ENCODE data around the gene GPR151. TPM values are rescaled to one million over a fixed set of nuclear protein-coding genes. Genes with fewer than 3 reads are reported as not detected.

Gene GPR151
- polyA plus RNA-seq, 1 donor (not counting 4 experiments of a cell fraction or from before 2014, with no cell fraction given) = not detected

- H3K36me3 ChIP-seq (ENCODE audit: control insufficient read depth in 2 of 2, extremely low read depth in 1 of 2, insufficient read depth in 2 of 2, low read length in 2 of 2) = peaks cover 6 to 15% of the 10 kb centered on the region in 2 experiments
- TF ChIP-seq CTCF (optimal IDR thresholded peaks at IDR 0.05 in 1 of 3, IDR thresholded peaks at IDR 0.05 in 1 of 3, conservative IDR thresholded peaks at IDR 0.05 in 1 of 3; ENCODE audit: extremely low read depth in 1 of 3, insufficient read depth in 2 of 3, low read length in 3 of 3) = no peak
- no peak for TF ChIP-seq EZH2 (IDR thresholded peaks at IDR 0.05; ENCODE audit: low read length)
- H3K4me1 ChIP-seq (ENCODE audit: control insufficient read depth, extremely low read depth, insufficient read depth, low read length) = no peaks in the 10 kb centered on the region
- peaks cover 6% of the 10 kb centered on the region for H3K79me2 ChIP-seq (ENCODE audit: control insufficient read depth, insufficient read depth, low read length)
- no peaks in the 10 kb centered on the region for H3K27me3 ChIP-seq (ENCODE audit: control insufficient read depth, extremely low read depth, insufficient read depth, low read length)
- no peaks in the 10 kb centered on the region for H3K9me1 ChIP-seq (ENCODE audit: control insufficient read depth, extremely low read depth, insufficient read depth, low read length)
- DNase-seq (ENCODE audit: low read depth, low spot score) (no peak), FAIRE-seq (no peak)
- no peak overlapping the region for H2AFZ ChIP-seq (ENCODE audit: control insufficient read depth, low read length)
- H3K4me2 ChIP-seq (ENCODE audit: control insufficient read depth, extremely low read depth, insufficient read depth, low read depth, low read length) = no peak overlapping the region
- no peak overlapping the region for H3K4me3 ChIP-seq (ENCODE audit: control insufficient read depth in 2 of 3, extremely low read depth in 1 of 3, insufficient read depth in 2 of 3, low read depth in 1 of 3, low read length in 3 of 3)
- dilution Hi-C loops (cut with MboI; ENCODE audit: extremely low pct_ligation_motif_present, low sequenced_read_pairs) = no loop called here
- H3K27ac ChIP-seq (ENCODE audit: control insufficient read depth, insufficient read depth, low read length) = no peak overlapping the region
- H3K9me3 ChIP-seq (ENCODE audit: control insufficient read depth, low read depth, low read length) = no peaks in the 10 kb centered on the region
- no peak overlapping the region for H3K9ac ChIP-seq (ENCODE audit: control insufficient read depth, extremely low read depth, insufficient read depth, low read length)
- no peaks in the 10 kb centered on the region for H4K20me1 ChIP-seq (ENCODE audit: control insufficient read depth, extremely low read depth, insufficient read depth, low read length)
These were observed 21.3 kb downstream of the GPR151 start for GRCh38 chr5:146494656-146495055.

DNA sequence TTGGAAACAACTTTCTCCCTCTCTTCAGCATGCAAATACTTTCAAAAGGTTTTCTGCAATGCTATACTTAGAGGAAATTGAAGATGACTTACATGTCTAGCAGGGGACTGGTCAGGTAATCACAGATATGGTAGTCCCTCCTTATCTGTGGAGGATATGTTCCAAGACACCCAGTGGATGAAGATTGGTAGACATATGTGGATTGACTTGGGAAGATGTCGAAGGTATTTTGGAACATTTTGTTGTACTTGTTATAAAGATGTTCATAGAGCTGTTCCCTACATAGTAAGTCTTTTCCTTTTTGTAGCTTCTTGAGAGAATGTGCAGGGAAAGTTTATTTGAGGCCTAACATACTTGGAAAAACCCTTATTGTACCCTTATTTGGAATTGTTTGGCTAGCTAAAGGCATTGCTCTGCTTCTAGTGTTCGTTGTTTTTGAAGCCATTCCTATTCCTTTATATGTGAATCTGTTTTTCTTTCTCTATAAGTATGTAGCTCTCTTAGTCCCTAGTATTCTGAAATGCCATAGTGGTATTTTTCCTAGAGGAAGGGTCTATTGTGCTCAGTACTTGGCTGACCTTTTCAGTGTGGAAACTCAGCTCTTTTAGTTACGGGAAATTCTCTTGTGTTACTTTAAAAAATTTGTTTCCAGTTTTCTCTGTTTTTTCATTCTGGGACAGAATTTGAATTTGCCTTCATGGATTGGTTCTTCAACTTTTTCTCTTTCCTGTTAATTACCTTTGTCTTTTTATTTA is 25.7 kb downstream of the GPR151 start:
- peaks cover 3% of the 10 kb centered on the region for H3K79me2 ChIP-seq (ENCODE audit: control insufficient read depth, insufficient read depth, low read length)

More for the DNA sequence above, 25.7 kb downstream of the GPR151 start:
- Histone ChIP-seq H3K27me3 (ENCODE audit: control insufficient read depth, extremely low read depth, insufficient read depth, low read length) (no peaks in the 10 kb centered on the region), H2AFZ (ENCODE audit: control insufficient read depth, low read length) (no peak overlapping the region), H4K20me1 (ENCODE audit: control insufficient read depth, extremely low read depth, insufficient read depth, low read length) (no peaks in the 10 kb centered on the region), H3K4me3 (ENCODE audit: control insufficient read depth in 2 of 3, extremely low read depth in 1 of 3, insufficient read depth in 2 of 3, low read depth in 1 of 3, low read length in 3 of 3) (no peak overlapping the region), H3K36me3 (ENCODE audit: control insufficient read depth in 2 of 2, extremely low read depth in 1 of 2, insufficient read depth in 2 of 2, low read length in 2 of 2) (peaks cover 4 to 10% of the 10 kb centered on the region in 2 experiments), H3K9me3 (ENCODE audit: control insufficient read depth, low read depth, low read length) (no peaks in the 10 kb centered on the region), H3K9ac (ENCODE audit: control insufficient read depth, extremely low read depth, insufficient read depth, low read length) (no peak overlapping the region), H3K4me2 (ENCODE audit: control insufficient read depth, extremely low read depth, insufficient read depth, low read depth, low read length) (no peak overlapping the region), H3K9me1 (ENCODE audit: control insufficient read depth, extremely low read depth, insufficient read depth, low read length) (no peaks in the 10 kb centered on the region), H3K4me1 (ENCODE audit: control insufficient read depth, extremely low read depth, insufficient read depth, low read length) (no peaks in the 10 kb centered on the region), H3K27ac (ENCODE audit: control insufficient read depth, insufficient read depth, low read length) (no peak overlapping the region)
- TF ChIP-seq EZH2 (IDR thresholded peaks at IDR 0.05; ENCODE audit: low read length) (no peak), CTCF (optimal IDR thresholded peaks at IDR 0.05 in 1 of 3, IDR thresholded peaks at IDR 0.05 in 1 of 3, conservative IDR thresholded peaks at IDR 0.05 in 1 of 3; ENCODE audit: extremely low read depth in 1 of 3, insufficient read depth in 2 of 3, low read length in 3 of 3) (no peak)
- dilution Hi-C loops (cut with MboI; ENCODE audit: extremely low pct_ligation_motif_present, low sequenced_read_pairs) = no loop called here
- FAIRE-seq (no peak), DNase-seq (ENCODE audit: low read depth, low spot score) (no peak)
